ENCODE measurements around the gene SF3B5.
"Not testable (repeated sequence)": the region's sequence is repeated elsewhere in the genome, so short reads cannot be mapped to it uniquely, and the experiment has no call there.

SF3B5 gene

DNA sequence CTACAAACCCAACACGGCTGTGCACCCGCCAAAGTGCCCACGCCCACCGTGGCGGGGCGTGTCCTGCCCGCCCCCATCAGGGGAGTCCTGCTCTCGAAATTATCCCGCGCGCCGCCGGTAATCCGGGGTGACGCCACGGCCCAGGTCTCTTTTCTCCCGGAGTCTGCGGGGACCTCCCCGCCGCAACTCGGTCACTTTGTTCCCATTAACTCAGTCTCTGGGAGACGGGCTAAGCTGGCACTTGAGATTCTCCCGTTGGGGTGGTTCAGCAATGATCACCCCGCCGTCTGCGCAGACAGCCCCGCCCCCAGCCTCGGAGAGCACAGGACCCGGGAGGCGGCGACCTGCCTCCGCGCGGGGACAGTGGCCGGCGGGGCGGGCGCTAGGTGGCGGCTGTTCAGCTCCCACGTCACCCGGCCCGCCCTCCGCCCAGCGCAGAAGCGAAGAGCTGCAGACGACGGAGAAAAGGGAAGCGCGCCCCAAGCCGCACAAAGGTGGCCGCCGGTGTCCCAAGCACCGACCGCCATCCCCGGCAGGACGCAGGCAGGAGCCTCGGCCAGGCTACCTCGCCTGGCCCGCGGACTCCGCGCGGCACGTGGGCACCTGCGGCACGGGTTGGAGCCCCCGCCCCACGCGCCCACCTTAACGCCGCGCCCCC lies 31.5 kb downstream of the SF3B5 start:
- DNase-seq (ENCODE audit: low read depth), result peak; percentile 54

GRCh38 chr6:144063246-144063743 lies 32.1 kb downstream of the SF3B5 start:
- no peak for DNase-seq (ENCODE audit: low read depth)

GRCh38 chr6:144062786-144063185 lies 32.6 kb downstream of the SF3B5 start:
- DNase-seq (ENCODE audit: low read depth), result no peak

- no peak for DNase-seq (ENCODE audit: low read depth)
Measured at GRCh38 chr6:144059139-144059538, 36.2 kb downstream of the SF3B5 start.

DNA sequence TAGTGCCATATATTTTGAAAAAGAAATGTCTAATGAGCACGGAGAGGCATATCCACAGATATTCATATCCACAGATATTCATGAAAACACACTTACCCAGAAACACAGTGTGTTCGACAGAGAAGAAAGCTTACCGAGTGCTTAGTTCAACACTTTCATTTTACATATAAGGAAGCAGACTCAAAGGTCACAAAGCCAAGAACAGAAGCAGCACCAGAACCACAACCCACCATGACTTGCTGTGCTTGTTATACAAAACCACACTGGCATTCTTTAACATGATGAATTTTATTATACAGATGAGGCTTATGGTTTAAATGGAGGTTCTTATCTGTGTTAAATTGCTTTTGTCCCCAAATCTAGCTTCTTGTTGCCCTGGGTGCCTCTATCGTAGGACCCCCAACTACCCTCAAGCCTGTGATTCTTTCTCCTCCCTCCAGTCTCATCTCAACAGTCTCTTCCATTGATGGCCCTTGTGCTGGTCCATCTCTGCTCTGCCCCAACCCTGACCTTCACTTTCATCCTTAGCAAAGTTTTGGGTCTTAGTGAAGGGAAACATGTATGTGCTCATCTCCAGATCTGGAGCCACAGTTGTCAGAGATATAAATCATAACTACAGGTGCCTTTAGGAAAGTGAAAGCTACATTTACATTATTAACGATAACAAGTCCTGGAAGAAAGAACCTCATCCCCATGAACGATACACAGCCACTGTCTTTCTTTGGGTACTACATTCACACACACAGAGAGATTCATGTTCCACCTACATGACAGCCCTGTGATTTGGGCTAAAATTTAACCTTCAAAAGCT lies 40.0 kb downstream of the SF3B5 start:
- peak; percentile 19 for DNase-seq (ENCODE audit: low read depth)

- DNase-seq (ENCODE audit: low read depth), result peak; percentile 20
Measured at GRCh38 chr6:144053601-144054000, 41.8 kb downstream of the SF3B5 start.

DNA sequence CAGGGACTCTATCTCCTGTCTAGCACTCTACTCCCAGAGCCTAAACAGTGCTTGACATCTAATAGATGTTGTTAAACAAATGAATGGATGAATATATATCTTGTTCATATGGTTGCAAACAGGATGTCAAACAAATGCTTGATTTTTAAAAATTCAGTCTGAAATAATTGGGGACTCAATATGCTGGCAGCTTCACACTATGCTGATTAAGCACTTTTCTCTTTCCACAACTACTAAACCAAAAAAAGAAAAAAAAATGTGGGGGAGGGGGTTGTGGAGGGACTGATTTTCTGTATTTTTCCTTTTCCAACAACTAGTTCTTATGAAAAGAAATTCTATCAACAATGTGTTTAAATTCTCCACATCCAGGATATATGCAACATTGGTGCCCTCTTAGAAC lies 42.9 kb downstream of the SF3B5 start:
- no peak for DNase-seq (ENCODE audit: low read depth)

DNA sequence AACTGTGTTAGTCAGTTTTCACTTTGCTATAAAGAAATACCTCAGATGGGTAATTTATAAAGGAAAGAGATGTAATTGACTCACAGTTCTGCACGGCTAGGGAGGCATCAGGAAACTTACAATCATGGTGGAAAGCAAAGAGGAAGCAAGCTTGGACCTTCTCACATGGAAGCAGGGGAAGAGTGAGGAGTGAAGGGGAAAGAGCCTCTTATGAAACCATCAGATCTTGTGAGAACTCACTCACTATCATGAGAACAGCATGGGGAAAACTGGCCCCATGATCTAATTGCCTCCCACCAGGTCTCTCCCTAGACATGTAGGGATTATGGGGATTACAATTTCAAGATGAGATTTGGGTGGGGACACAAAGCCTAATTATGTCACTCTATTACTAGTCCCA lies 46.0 kb downstream of the SF3B5 start:
- DNase-seq (ENCODE audit: low read depth), result no peak

GRCh38 chr6:144047688-144048087 lies 47.7 kb downstream of the SF3B5 start:
- DNase-seq (ENCODE audit: low read depth), result no peak

- not testable (repeated sequence) for DNase-seq (ENCODE audit: low read depth)
Measured at GRCh38 chr6:144046672-144047071, 48.7 kb downstream of the SF3B5 start.

DNA sequence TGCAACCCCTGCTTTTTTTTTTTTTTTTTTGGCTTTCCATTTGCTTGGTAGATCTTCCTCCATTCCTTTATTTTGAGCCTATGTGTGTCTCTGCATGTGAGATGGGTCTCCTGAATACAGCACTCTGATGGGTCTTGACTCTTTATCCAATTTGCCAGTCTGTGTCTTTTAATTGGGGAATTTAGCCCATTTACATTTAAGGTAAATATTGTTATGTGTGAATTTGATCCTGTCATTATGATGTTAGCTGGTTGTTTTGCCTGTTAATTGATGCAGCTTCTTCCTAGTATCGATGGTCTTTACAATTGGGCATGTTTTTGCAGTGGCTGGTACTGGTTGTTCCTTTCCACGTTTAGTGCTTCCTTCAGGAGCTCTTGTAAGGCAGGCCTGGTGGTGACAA lies 50.4 kb downstream of the SF3B5 start:
- DNase-seq (ENCODE audit: low read depth), result not testable (repeated sequence)
